ENCODE results near the gene ZFP42. TPM values are rescaled to one million over a fixed set of nuclear protein-coding genes. Genes with fewer than 3 reads are reported as not detected.

The ZFP42 gene
- total and polyA plus RNA-seq, 2 donors (not counting 1 experiment from before 2014, with no cell fraction given), result not detected

DNA sequence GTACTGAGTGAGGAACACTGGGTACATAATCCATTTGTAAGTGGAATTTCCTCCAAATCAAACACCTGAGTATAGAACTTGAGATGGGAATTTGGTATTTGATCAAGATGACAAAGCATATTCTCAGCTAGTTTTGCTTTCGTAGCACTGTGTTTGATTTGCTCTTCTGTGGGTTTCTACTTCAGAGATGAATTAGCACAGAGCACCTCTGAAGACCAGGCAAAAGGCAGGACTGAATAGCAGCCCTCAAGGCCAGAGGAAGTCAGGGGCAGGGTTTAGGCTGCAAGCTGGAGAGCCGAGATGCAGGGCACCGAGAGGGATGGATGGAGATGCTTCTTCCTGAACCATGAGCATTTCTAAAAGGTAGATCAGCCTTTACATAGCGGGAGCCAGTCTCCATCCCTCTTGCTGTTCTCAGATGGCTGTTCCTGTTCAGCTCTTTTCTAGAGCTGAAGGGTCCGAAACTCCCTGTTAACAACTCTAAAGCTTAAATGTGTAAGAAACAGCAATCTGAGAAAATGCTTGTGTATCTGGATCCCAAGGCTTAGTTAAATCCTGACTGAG is 10.8 kb downstream of the ZFP42 start:
- peaks cover 0 to 9% (median 0%) of the 10 kb centered on the region in 3 donors for H3K9me3 ChIP-seq (ENCODE audit: control extremely low read depth in 1 of 3, control insufficient read depth in 2 of 3, insufficient read depth in 1 of 3, low read length in 2 of 3)
- no peaks in the 10 kb centered on the region for H3K79me2 ChIP-seq (ENCODE audit: control insufficient read depth, insufficient read depth, low read length)
- ChIA-PET POLR2A (no interaction called here), CTCF (no interaction called here)
- TF ChIP-seq, protein P1, sequence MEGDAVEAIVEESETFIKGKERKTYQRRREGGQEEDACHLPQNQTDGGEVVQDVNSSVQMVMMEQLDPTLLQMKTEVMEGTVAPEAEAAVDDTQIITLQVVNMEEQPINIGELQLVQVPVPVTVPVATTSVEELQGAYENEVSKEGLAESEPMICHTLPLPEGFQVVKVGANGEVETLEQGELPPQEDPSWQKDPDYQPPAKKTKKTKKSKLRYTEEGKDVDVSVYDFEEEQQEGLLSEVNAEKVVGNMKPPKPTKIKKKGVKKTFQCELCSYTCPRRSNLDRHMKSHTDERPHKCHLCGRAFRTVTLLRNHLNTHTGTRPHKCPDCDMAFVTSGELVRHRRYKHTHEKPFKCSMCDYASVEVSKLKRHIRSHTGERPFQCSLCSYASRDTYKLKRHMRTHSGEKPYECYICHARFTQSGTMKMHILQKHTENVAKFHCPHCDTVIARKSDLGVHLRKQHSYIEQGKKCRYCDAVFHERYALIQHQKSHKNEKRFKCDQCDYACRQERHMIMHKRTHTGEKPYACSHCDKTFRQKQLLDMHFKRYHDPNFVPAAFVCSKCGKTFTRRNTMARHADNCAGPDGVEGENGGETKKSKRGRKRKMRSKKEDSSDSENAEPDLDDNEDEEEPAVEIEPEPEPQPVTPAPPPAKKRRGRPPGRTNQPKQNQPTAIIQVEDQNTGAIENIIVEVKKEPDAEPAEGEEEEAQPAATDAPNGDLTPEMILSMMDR (IDR thresholded peaks at IDR 0.05), result no peak
- TF ChIP-seq EZH2 (IDR thresholded peaks at IDR 0.05; ENCODE audit: borderline replicate concordance, insufficient read depth, low read depth, low read length, poor library complexity, severe bottlenecking), result no peak
- no peak overlapping the region for H3K4me3 ChIP-seq (ENCODE audit: control extremely low read depth in 1 of 5, extremely low read depth in 1 of 5, insufficient read depth in 1 of 5, low read depth in 2 of 5, low read length in 4 of 5)
- intact Hi-C loops (cut with micrococcal nuclease), result no loop called here
- no peak for DNase-seq
- WGBS (ENCODE audit: insufficient coverage), result 48% methylated on average over 3 of the region's 5 CpGs
- H3K36me3 ChIP-seq (replicated peaks in 1 of 2; ENCODE audit: control extremely low read depth in 1 of 2, control insufficient read depth in 1 of 2, extremely low read depth in 1 of 2, insufficient read depth in 2 of 2, low read length in 1 of 2), result no peaks in the 10 kb centered on the region
- H3K4me1 Mint-ChIP-seq, result no peaks in the 10 kb centered on the region
- H3K27ac Mint-ChIP-seq, result no peak overlapping the region
- no peaks in the 10 kb centered on the region for H3K27me3 ChIP-seq (replicated peaks in 1 of 4; ENCODE audit: control extremely low read depth in 1 of 4, control insufficient read depth in 3 of 4, insufficient read depth in 4 of 4, low read length in 3 of 4)
- no peak overlapping the region for H2AFZ ChIP-seq (ENCODE audit: insufficient read depth, low read depth, low read length, poor library complexity, severe bottlenecking)
- H3K9ac ChIP-seq (ENCODE audit: low read length), result no peak overlapping the region
- H4K20me1 ChIP-seq (ENCODE audit: control insufficient read depth, insufficient read depth, low read length, poor library complexity, severe bottlenecking), result no peaks in the 10 kb centered on the region
- ATAC-seq (ENCODE audit: low read depth), result no peak
- no peak overlapping the region for H3K4me2 ChIP-seq (replicated peaks; ENCODE audit: low read depth, low read length, poor library complexity, severe bottlenecking)
- H3K9me3 Mint-ChIP-seq (ENCODE audit: insufficient read depth), result peaks cover 9% of the 10 kb centered on the region
- H3K27me3 Mint-ChIP-seq, result no peaks in the 10 kb centered on the region
- H3K4me3 Mint-ChIP-seq, result no peak overlapping the region
- H3K27ac ChIP-seq (ENCODE audit: low read length in 2 of 2), result no peak overlapping the region
- no peaks in the 10 kb centered on the region for H3K4me1 ChIP-seq (ENCODE audit: control insufficient read depth in 2 of 2, insufficient read depth in 2 of 2, low read length in 2 of 2)

DNA sequence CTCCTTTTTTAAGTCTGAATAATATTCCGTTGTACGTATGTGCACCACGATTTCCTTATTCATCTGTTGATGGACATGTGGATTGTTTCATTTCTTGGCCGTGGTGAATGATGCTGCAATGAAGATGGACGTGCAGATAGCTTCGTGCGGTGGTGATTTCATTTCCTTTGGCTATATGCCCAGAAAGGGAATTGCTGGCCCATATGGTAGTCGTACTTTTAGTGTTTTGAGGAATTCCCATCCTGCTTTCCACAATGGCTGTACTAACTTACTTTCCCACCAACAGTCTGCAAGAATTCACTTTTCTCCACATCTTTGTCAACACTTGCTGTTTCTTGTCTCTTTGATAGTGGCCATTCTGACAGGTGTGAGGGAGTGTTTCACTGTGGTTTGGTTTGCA is 12.8 kb downstream of the ZFP42 start:
- H4K20me1 ChIP-seq (ENCODE audit: control insufficient read depth, insufficient read depth, low read length, poor library complexity, severe bottlenecking), result no peaks in the 10 kb centered on the region
- H3K4me3 Mint-ChIP-seq, result no peak overlapping the region
- no peak for DNase-seq
- H3K27ac Mint-ChIP-seq, result no peak overlapping the region
- no peaks in the 10 kb centered on the region for H3K27me3 ChIP-seq (replicated peaks in 1 of 4; ENCODE audit: control extremely low read depth in 1 of 4, control insufficient read depth in 3 of 4, insufficient read depth in 4 of 4, low read length in 3 of 4)
- no peaks in the 10 kb centered on the region for H3K4me1 Mint-ChIP-seq
- no peak overlapping the region for H3K4me3 ChIP-seq (ENCODE audit: control extremely low read depth in 1 of 5, extremely low read depth in 1 of 5, insufficient read depth in 1 of 5, low read depth in 2 of 5, low read length in 4 of 5)
- no peak overlapping the region for H3K4me2 ChIP-seq (replicated peaks; ENCODE audit: low read depth, low read length, poor library complexity, severe bottlenecking)
- ChIA-PET POLR2A (no interaction called here), CTCF (no interaction called here)
- intact Hi-C loops (cut with micrococcal nuclease), result no loop called here
- H3K9me3 ChIP-seq (ENCODE audit: control extremely low read depth in 1 of 3, control insufficient read depth in 2 of 3, insufficient read depth in 1 of 3, low read length in 2 of 3), result peaks cover 0 to 5% (median 0%) of the 10 kb centered on the region in 3 donors
- H3K36me3 ChIP-seq (replicated peaks in 1 of 2; ENCODE audit: control extremely low read depth in 1 of 2, control insufficient read depth in 1 of 2, extremely low read depth in 1 of 2, insufficient read depth in 2 of 2, low read length in 1 of 2), result no peaks in the 10 kb centered on the region
- no peaks in the 10 kb centered on the region for H3K27me3 Mint-ChIP-seq
- no peak for ATAC-seq (ENCODE audit: low read depth)
- H3K79me2 ChIP-seq (ENCODE audit: control insufficient read depth, insufficient read depth, low read length), result no peaks in the 10 kb centered on the region
- no peak overlapping the region for H2AFZ ChIP-seq (ENCODE audit: insufficient read depth, low read depth, low read length, poor library complexity, severe bottlenecking)
- H3K9ac ChIP-seq (ENCODE audit: low read length), result no peak overlapping the region
- no peak overlapping the region for H3K27ac ChIP-seq (ENCODE audit: low read length in 2 of 2)
- 97% methylated on average over 4 of the region's 8 CpGs for WGBS (ENCODE audit: insufficient coverage)
- peaks cover 5% of the 10 kb centered on the region for H3K9me3 Mint-ChIP-seq (ENCODE audit: insufficient read depth)
- no peaks in the 10 kb centered on the region for H3K4me1 ChIP-seq (ENCODE audit: control insufficient read depth in 2 of 2, insufficient read depth in 2 of 2, low read length in 2 of 2)
- TF ChIP-seq EZH2 (IDR thresholded peaks at IDR 0.05; ENCODE audit: borderline replicate concordance, insufficient read depth, low read depth, low read length, poor library complexity, severe bottlenecking), result no peak
- TF ChIP-seq, protein P1 (IDR thresholded peaks at IDR 0.05), result no peak

All from B cell (primary cell).